DMS53 treated with DMSO at 0.1 percent for 48 hours (cell line): Measurements from ENCODE around the gene CALD1.

Experiments used
- DNase-seq: peaks from one replicate; lab custom pipeline; 2025; ENCODE audit not compliant: unreplicated experiment; lab: John Stamatoyannopoulos, UW

The CALD1 gene

GRCh38 chr7:134991469-134992339, 212.3 kb downstream of the CALD1 start:
- no peak for DNase-seq

GRCh38 chr7:134992626-134993179, 213.3 kb downstream of the CALD1 start:
- DNase-seq = no peak

- no peak for DNase-seq
Observed at GRCh38 chr7:134993877-134994456, 214.5 kb downstream of the CALD1 start.

- DNase-seq = no peak
Observed at GRCh38 chr7:134995239-134996096, 216.0 kb downstream of the CALD1 start.

- no peak for DNase-seq
Observed at GRCh38 chr7:134996097-134996550, 216.7 kb downstream of the CALD1 start.

GRCh38 chr7:134997214-134997885, 217.9 kb downstream of the CALD1 start:
- no peak for DNase-seq

- no peak for DNase-seq
Observed at GRCh38 chr7:134999136-134999535, 219.7 kb downstream of the CALD1 start.

- no peak for DNase-seq
Observed at GRCh38 chr7:135001390-135002165, 222.1 kb downstream of the CALD1 start.

GRCh38 chr7:135012229-135012628, 232.8 kb downstream of the CALD1 start:
- no peak for DNase-seq
